ACHN (cell line): ENCODE data around the gene KCTD19.

Experiments
- DNase-seq: peaks from one replicate; pipeline ENCODE4 v3.0.0-alpha.2; 2015
- in situ Hi-C: cut with HindIII; loops from 2 replicates; pipeline ENCODE4 v1.10.0; 2017; ENCODE audit warnings: low sequenced_read_pairs, low pct_ligation_motif_present, low pct_unique_long_range_greater_than_20kb

KCTD19 gene

GRCh38 chr16:67248401-67249177, 78.0 kb downstream of the KCTD19 start, which contains the start of gene SLC9A5:
TSS of gene SLC9A5 (plus strand) at chr16:67248979. CDS start at chr16:67249015, 36 bp downstream.
- peak; percentile 45 for DNase-seq
- in situ Hi-C loops, result no loop called here

GRCh38 chr16:67248073-67248400, 78.5 kb downstream of the KCTD19 start:
- in situ Hi-C loops, result no loop called here
- DNase-seq, result peak; percentile 33

GRCh38 chr16:67247192-67248072, 79.1 kb downstream of the KCTD19 start, which contains the start of gene FHOD1:
TSS of gene FHOD1 (minus strand) at chr16:67247481. CDS start at chr16:67247410, 71 bp downstream.
- DNase-seq, result peak; percentile 98
- in situ Hi-C loops, result no loop called here

- DNase-seq, result peak; percentile 48
- in situ Hi-C loops, result no loop called here
Observed at GRCh38 chr16:67246756-67247191, 79.8 kb downstream of the KCTD19 start.

- DNase-seq, result peak; percentile 91
- in situ Hi-C loops, result no loop called here
Observed at GRCh38 chr16:67246081-67246755, 80.3 kb downstream of the KCTD19 start.

- in situ Hi-C loops, result no loop called here
- DNase-seq, result no peak
Observed at GRCh38 chr16:67245674-67246080, 80.9 kb downstream of the KCTD19 start.

- in situ Hi-C loops, result no loop called here
- DNase-seq, result no peak
Observed at GRCh38 chr16:67245186-67245585, 81.4 kb downstream of the KCTD19 start.

- DNase-seq, result peak; percentile 91
- in situ Hi-C loops, result no loop called here
Observed at GRCh38 chr16:67244387-67245185, 82.0 kb downstream of the KCTD19 start.

- in situ Hi-C loops, result no loop called here
- no peak for DNase-seq
Observed at GRCh38 chr16:67243481-67243880, 83.1 kb downstream of the KCTD19 start.

GRCh38 chr16:67242138-67242730, 84.3 kb downstream of the KCTD19 start:
- DNase-seq, result no peak
- in situ Hi-C loops, result no loop called here

GRCh38 chr16:67241008-67241900, 85.3 kb downstream of the KCTD19 start:
- in situ Hi-C loops, result no loop called here
- peak; percentile 79 for DNase-seq

GRCh38 chr16:67240506-67240905, 86.0 kb downstream of the KCTD19 start:
- in situ Hi-C loops, result no loop called here

More at GRCh38 chr16:67240506-67240905, 86.0 kb downstream of the KCTD19 start:
- DNase-seq, result no peak
